Mucosa of gallbladder (tissue), 1 donor: Measurements from ENCODE around the gene MCF2L. TPM values are rescaled to one million over a fixed set of nuclear protein-coding genes. Genes with fewer than 3 reads are reported as not detected.
A peak's percentile ranks its signal among the peaks of the same experiment; 100 is the strongest.

Experiments used
- DNase-seq: peaks from one replicate; pipeline ENCODE4 v3.0.0-alpha.2; 2020; ENCODE audit warnings: low spot score
- total RNA-seq: library from RNA; stranded (reverse); gene quantifications from one replicate; pipeline ENCODE4 v1.2.1, GENCODE V29; 2021
- donor health status: DM: no; HTN: no; CAD: no.

MCF2L gene
- total RNA-seq, 1 donor from 2014 or later: 91.8 TPM

DNA sequence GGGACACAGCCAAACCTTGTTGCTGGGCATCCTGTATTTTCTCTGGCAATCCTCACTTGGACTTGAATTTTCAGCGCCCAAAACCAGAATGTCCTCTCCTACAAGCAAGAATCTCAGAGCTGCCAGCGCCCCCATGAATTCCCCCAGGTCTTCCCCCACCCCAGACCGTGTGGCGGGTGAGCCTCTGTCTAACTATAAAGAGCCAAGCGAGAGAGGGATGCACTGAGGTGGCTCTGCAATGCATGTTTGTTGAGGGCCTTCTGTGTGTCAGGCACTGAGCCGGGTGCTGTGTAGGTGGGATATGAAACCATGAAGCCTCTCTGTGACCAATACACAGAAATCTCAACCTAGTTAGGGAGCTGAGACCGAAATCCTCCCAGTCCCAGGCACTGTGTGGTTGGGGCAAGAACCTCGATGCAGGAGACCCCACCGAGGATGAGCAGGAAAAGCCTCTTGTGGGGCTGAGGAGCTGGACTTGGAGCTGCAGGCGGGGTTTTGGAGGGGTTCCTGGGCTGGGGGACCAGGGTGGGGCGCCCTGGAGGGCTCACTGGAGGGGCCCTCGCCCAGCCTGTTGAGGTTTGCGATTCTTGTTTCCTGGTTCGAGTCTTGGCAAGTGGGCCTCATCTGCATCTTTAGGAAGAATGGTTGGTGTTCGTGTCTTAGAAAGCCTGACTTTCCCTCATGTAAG lies 177.0 kb downstream of the MCF2L start:
- DNase-seq: peak; percentile 5

- DNase-seq: peak; percentile 2
These were observed 177.7 kb downstream of the MCF2L start for GRCh38 chr13:113146750-113147149.

- peak; percentile 3 for DNase-seq
These were observed 178.2 kb downstream of the MCF2L start for GRCh38 chr13:113147206-113147605.

GRCh38 chr13:113148407-113148806 lies 179.4 kb downstream of the MCF2L start:
- DNase-seq: peak; percentile 3

GRCh38 chr13:113148940-113149503 lies 180.0 kb downstream of the MCF2L start:
- DNase-seq: no peak

Other genes starting within 250 kb of the MCF2L start
- 0.26 TPM for gene F7, start 136.6 kb downstream of the MCF2L start, total RNA-seq
- 8.2 TPM for gene F10, start 153.6 kb downstream of the MCF2L start, total RNA-seq
- gene PROZ, start 189.4 kb downstream of the MCF2L start, total RNA-seq: not detected
- gene PCID2, start 239.5 kb downstream of the MCF2L start, total RNA-seq: 35.0 TPM
- 55.4 TPM for gene CUL4A, start 240.4 kb downstream of the MCF2L start, total RNA-seq